ENCODE results near the gene SAMHD1.

DNA sequence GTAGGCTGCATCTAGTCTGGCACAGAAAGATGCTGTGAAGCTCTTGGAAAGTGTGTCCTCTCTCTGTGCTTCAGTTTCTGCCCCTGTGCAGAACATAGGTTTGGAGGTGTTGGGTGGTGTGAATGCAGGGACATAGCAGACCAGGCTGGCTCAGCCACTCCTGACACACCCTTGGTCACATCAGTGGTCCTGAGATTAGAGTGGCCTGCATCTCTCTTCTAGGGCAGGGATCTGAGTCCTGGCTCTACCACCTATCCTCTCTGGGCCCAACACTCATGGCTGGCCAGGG lies 85.7 kb downstream of the SAMHD1 start:
- no peak for TF ChIP-seq GATA3 (IDR thresholded peaks at IDR 0.05; ENCODE audit: low read depth, low read length)
- TF ChIP-seq GATA2 (IDR thresholded peaks at IDR 0.05; ENCODE audit: low read depth, low read length), result no peak
